IPS-18c (cell line): ENCODE data around the gene RHBDD1.

Source experiments
- H3K4me3 ChIP-seq: 2 replicates; pipeline ENCODE4 v1.7.0; 2013; ENCODE audit warnings: low read depth, mild to moderate bottlenecking, low read length, moderate library complexity; ENCODE audit not compliant: insufficient read depth
- H3K9me3 ChIP-seq: one replicate; pipeline ENCODE4 v1.6.1; 2013; ENCODE audit warnings: mild to moderate bottlenecking, low read length, moderate library complexity; ENCODE audit not compliant: control insufficient read depth, insufficient read depth

Gene RHBDD1

DNA sequence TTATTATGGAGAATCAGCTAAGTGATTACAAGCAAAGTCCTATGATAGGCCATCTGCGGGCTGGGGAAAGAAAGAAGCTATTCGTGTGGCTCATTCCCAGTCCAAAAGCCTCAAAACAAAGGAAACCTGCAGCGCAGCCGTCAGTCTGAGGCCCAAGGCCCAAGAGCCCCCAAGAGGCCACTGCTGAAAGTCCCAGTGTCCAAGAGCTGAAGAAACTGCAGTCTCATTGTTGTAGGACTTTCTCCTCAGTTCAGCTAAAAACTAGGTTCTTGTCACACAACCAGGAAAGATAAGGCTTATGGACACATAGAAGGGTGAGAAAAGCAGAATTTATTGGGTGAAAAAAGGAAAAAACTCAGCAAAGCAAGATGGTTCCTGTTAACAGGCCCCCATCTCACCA is 143.2 kb downstream of the RHBDD1 start:
- Histone ChIP-seq H3K9me3 (no peaks in the 10 kb centered on the region), H3K4me3 (no peak overlapping the region)

DNA sequence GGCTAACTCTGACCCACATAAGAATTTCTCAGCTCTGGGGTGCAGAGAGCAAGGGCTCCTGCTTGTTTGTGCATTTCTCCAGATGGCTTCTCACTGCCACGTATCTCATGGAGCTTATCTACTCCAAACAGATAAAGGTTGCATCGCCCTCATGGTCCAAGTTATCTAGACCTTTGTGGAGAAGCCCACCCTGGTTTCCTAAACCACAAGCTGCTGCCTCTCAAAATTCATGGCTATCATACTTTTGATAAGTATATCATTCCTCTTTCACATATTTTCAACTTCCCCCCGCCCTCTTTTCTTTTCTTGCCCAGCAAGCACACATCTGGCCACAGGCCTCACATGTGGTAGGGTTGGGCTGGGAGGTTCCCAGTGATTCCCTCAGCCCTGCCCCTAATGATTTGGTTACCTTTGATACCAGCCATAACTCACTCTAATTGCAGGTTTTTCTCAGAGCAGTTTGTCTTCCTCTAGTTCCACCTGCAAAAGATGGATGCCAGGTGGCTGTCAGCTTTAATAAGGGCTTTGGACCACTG is 146.0 kb downstream of the RHBDD1 start:
- Histone ChIP-seq H3K4me3 (no peak overlapping the region), H3K9me3 (no peaks in the 10 kb centered on the region)

DNA sequence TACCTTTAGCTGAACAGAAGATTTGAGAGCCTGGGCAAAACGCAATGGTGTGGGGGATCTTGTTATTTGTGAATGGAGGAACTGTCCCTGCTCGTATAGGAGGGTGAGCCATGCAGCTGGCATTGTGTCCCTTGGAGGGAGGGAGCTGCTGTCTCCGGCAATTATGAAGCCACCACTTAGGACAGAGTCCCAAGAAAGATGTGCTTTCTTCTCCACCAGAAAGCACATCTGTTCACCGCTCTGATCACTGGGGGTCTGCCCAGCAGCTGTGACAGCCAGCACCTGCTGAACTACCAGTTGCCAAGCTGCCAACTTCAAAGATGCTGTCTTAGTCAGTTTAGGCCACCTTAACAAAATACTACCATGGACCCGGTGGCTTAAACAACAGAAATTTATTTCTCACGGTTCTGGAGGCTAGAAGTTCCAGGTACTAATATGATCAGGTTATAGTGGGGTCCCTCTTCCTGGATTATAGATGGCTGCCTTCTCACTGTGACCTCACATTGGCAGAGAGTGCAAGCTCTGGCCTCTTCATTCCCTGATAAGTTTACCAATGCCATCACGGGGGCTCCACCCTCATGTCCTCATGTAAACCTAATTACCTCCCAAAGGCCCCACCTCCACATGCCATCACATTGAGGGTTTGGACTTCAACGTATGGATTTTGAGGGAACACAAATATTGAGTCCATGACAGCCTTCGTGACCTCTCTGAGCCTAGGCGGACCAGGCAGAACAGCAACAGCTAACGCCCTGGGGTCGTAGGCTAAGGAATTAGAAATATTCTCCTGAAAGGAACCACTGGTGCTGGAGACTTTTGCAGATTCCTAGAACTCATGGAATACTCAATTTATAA is 148.3 kb downstream of the RHBDD1 start:
- Histone ChIP-seq H3K9me3 (no peaks in the 10 kb centered on the region), H3K4me3 (no peak overlapping the region)

DNA sequence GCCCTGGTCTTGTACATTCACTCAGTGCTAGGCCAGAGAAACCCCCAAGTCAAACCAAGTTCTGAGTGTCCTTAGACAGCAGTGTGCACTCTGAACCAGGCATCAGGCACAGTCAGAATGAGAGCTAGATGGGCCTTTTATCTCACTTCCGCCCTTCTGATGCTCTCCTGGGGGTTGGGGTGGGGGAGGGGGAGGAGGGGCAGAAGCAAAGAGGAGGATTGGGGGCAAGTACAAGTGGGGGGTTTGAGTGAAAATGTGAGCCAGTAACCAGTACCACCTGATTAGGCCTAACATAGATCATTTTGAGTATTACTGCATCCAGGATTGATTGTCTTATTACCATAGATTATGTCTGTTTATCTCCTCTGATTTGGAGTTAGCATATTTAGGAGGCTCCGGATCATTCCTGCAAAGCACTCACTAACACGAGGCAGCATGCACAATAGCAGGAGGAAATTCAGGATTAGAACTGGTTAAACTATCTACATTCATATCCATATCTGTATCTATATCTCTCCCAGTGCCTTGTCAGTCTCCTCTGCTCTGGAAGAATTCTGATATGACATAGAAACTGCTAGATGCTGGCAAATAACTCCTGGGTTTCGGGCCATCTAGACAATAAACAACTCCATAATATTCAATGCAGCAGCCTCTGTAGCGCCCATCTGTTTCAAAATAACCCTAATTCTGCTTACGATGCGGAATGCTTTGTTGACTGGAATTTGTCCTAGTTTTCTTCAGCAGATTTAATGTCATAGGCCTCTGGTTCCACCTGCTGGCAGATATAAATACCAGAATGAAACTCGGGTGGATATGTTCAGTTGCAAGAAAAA is 149.1 kb downstream of the RHBDD1 start:
- Histone ChIP-seq H3K4me3 (no peak overlapping the region), H3K9me3 (no peaks in the 10 kb centered on the region)

DNA sequence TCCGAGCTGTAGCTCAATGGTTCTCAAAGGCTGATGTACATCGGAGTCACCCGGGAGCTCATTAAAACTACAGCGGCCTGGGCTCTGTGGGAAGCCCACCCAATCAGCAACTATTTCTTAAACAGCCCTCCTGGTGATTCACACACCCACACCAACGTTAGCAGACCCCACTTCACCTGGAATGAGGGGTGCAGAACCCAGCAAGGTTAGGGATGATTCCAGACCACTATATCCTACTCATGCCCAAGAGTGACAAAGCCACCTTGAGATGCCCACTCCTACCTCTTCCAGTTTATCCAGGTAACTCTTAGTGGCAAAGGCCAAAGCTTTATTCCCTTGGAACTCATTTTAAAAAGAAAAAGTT is 149.7 kb downstream of the RHBDD1 start:
- Histone ChIP-seq H3K9me3 (no peaks in the 10 kb centered on the region), H3K4me3 (no peak overlapping the region)

DNA sequence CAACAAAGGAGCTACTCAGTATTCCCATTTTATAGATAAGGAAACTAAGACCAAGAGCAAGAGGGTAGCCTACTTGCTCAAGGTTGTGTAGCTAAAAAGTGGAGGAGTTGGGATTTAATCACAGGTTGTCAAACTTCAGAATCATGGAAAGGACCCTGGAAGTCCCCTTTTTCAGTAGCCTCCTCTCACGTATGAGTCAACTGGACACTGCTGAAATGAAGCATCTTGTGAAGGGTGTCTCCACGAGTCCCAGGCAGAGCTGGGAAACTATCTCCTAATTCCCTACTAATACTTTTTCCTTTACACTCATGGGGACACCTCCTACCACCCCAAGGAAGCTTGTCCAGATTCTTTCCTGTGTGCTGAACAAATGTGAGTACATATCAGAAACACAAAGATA is 155.8 kb downstream of the RHBDD1 start:
- Histone ChIP-seq H3K9me3 (no peaks in the 10 kb centered on the region), H3K4me3 (no peak overlapping the region)

DNA sequence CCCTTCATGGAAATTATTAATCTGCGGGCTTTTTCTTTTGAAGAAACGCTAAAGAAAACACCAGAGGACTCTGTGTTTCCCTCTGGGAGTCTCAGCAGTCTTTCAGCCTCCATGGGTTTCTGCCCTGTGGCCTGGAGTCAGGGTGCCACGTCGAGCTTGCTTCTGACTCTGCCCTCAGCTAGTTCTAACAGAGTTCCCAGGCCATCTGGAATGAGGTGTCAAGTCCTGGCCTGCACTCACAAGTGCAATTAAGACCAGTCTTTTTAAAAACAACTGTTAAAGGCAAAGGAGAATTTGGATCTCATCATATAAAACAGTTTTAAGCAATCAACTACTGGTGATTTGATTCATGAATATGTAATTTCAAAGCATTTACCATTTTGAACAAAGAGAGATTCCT is 157.3 kb downstream of the RHBDD1 start:
- H3K9me3 ChIP-seq: no peaks in the 10 kb centered on the region
- no peak overlapping the region for H3K4me3 ChIP-seq

DNA sequence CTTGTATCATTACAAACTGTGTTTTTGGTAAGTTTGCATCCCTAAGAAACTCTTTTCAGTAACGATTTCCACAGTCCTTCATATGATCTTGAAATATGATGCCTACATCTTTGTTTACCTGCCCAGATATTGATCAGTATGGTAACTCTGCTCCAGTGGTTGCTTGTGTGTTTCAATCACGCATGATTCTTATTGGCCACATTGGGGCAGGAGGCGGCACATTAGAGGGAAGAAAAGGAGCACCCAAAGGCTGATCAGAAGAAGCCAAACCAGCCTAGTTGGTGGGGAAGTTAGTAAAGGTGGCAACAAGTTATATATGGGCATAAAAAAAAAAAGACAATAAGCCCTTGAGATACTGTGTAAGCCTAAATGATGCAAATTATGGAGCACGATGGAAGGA is 158.9 kb downstream of the RHBDD1 start:
- Histone ChIP-seq H3K9me3 (no peaks in the 10 kb centered on the region), H3K4me3 (no peak overlapping the region)

DNA sequence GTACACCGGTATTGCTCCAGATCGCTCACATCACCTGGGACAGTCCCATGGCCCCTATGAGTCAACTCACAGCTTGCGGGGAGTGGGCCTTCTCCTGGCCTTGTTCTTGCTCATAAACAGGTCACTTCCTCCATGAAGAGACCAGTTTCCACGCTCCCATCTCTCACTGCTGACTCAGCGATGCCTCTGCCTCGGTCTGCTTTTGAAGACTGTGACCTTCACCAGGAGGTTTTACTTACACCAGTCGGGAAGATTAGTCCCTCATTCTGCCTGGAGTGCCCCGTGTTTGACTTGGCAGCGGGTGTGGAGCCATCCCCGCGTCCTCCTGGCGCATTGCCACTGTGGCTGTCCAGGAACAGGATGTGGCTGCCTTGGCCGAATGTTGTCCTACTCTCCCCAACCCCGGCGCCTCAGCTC is 159.8 kb downstream of the RHBDD1 start:
- H3K4me3 ChIP-seq: no peak overlapping the region
- no peaks in the 10 kb centered on the region for H3K9me3 ChIP-seq

DNA sequence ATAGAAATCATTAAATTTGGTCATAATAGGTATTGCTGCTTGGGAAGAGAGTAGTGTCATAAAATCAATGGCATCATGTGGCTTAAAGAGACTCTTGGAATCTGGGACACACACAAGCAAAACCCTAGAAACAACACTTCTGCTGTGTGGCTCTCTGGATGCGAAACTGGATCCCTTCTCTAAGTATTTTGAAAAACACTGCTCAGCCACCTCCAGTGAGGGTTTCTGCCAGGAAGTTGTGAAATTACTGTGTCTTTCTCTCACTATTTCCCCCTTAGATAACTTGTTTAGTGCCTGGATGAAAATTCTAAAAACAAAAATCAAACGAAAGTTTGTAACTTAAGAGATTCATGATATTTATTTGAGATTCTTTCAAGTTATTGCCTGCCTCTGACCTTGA is 163.8 kb downstream of the RHBDD1 start:
- Histone ChIP-seq H3K4me3 (no peak overlapping the region), H3K9me3 (no peaks in the 10 kb centered on the region)

DNA sequence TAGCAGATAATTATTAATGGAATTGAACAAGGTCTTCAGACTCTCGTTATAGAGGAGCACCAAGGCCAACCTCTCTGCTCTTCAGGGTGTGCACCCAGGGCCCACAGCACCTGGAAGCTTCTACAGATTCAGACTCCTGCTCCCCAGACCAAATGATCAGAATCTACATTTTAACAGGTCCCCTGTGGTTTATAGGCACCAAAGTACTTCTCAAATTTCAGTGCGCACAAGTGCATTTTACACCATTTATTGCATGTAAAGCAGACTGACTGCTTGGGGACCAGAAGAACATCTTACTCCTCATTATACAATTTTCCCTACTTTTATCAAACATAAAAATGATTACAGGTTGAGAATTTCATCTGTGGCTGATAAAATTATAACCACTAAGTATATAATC is 164.3 kb downstream of the RHBDD1 start:
- no peak overlapping the region for H3K4me3 ChIP-seq
- H3K9me3 ChIP-seq: no peaks in the 10 kb centered on the region

DNA sequence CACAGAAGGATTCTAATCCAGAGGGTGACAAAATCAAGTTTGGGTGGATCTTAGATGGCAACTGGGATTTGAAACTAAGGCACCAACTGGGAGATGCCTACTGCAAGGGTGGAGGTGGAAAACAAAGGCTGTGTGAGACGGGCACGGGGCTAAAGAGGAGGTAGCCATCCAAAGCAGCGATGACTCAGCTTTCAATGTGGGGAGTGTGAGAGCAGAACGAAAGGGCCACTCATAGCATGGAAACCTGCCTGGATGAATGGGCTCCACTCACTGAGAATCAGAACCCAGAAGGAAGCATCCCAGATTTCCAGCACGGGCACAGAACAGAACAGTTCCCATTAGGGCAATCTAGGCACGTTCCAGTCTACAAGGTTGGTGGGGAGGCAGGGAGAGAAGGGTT is 168.6 kb downstream of the RHBDD1 start:
- Histone ChIP-seq H3K4me3 (no peak overlapping the region), H3K9me3 (no peaks in the 10 kb centered on the region)

DNA sequence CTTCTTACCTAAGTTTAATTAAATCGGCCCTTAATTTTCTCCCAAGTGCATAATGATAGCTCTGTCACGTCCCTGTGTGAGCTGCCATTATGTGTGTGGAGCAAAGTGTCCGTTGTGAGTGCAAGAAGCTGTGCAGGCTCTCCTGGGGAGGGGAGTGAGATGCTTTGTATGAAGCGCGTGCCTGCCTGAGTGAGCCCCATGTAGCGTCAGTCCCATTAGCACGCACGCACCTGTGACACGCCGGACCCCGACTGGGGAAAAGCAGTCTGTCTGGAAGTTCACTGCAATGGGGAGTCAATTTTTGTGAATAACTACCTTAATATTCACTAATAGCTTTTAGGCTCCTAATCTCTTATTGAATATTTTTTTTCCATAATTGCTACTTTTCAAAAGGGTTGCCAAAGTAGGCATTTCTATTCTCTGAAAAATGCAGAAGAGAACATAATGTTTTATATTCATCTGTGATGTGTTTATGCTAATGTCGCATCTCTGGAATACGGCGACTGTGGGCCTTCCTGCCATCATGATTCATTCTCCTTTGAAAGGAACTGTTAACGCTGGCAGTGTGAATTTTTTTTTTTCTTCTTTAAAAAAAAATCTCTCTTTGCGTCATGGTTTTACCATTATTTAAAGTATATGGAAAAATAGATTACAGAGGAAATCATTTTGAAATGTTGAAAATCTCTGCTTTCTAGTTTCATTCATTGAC is 170.5 kb downstream of the RHBDD1 start:
- Histone ChIP-seq H3K9me3 (no peaks in the 10 kb centered on the region), H3K4me3 (no peak overlapping the region)

DNA sequence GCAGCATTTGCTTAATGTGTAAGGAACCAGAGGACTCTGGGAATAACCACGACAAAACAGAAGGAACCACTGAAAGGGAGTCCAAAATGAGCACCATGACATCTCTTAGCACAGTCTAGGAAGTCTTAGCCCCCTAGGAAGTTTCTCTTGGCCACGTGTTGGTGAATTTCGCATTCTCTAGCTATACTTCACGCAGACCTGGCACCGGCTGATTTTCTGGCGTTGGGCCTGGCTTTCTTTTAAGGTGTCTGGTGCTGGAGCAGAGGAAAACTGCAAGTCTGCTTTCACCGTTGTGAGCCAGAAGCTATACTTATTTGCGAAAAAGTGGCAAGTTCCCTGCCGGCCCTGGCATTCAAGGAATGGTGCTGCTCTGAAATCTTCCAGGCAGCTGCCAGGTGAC is 171.3 kb downstream of the RHBDD1 start:
- H3K4me3 ChIP-seq: no peak overlapping the region
- H3K9me3 ChIP-seq: no peaks in the 10 kb centered on the region

DNA sequence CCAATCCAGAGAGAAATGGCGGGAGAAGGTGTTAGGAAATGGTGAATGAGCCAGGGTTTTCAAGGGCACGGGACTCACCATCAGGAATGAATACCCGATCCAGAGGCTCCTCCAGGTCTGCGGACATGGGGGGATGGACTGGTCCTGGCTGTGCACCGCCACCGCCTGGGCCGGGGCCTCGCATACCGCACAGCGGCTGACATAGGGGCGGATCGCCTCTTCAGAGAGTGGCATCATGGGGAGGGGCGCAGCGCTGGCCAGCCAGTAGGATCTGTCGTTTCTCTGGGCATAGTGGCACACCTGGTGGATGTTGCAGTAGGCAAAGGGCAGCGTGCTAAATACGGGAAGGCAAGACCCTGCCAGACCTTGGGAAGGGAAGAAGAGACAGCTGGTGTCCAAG is 172.1 kb downstream of the RHBDD1 start:
- Histone ChIP-seq H3K9me3 (no peaks in the 10 kb centered on the region), H3K4me3 (no peak overlapping the region)

DNA sequence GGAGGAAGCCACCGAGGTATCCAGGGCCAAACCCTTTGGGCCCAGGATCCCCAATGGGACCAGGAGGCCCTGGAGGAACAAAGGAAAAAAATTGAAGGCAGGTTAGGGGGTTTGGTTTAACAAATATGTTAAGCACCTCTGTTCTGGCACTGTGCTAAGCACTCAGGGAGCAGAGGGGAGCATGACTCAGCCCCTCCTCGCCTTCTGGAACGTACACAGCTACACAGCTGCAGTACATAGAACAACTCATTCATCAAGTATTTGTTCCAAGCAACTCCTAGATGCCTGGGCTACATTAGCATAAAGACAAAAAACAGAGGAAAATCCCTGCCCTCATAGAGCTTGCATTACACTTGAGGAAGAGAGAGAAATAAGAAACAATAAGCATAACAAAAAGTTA is 174.6 kb downstream of the RHBDD1 start:
- Histone ChIP-seq H3K9me3 (no peaks in the 10 kb centered on the region), H3K4me3 (no peak overlapping the region)

DNA sequence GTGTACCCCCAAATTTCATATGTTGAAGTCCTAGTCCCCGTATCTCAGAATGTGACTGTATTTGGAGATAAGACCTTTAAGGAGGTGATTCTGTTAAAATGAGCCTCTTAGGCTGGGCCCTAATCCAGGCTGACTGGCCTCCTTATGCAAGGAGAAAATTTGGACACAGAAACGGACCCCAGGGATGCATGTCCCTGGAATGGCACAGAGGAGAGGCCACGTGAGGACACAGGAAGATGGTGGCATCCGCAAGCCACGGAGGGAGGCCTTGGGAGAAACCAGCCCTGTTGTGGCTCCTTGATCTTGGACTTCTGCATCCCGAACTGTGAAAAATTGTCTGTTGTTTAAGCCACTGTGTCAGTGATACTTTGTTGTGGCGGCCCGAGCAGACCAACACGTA is 177.5 kb downstream of the RHBDD1 start:
- Histone ChIP-seq H3K9me3 (no peaks in the 10 kb centered on the region), H3K4me3 (no peak overlapping the region)

DNA sequence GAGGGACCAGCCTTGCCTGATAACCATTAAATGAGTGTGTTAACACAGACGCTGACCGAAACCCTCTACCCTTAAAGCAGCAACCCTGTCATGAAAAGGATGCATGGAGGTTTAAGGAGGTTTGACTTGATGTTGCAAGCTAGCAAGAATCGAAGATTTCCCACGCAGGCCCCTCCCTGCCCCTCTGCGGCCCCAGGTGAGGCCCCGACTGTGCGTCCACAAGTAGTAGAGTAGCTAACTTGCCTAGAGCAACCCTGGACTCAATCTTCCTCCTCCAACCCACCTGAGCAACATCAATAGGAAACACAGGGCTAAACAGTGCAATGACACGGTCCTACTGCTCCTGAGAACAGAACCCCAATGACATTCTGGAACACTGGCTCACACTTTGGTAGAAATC is 178.0 kb downstream of the RHBDD1 start:
- Histone ChIP-seq H3K9me3 (no peaks in the 10 kb centered on the region), H3K4me3 (no peak overlapping the region)
